SK-N-SH (cell line): Measurements from ENCODE around the gene PDE10A.

Source experiments
- CTCF ChIP-seq: fragments of 200-600 bp; sonication (generic); IDR thresholded peaks from 2 replicates; pipeline ENCODE4 v1.6.1; 2017; ENCODE audit warnings: antibody characterized with exemption, mild to moderate bottlenecking, moderate library complexity
- ELF1 ChIP-seq: IDR thresholded peaks from 2 replicates; pipeline ENCODE4 v1.4.0; 2012
- EZH2phosphoT487 ChIP-seq: fragments of 200-600 bp; sonication (generic); IDR thresholded peaks from 2 replicates; pipeline ENCODE4 v1.6.1; 2017; ENCODE audit warnings: low read depth, mixed run types, mild to moderate bottlenecking, antibody characterized with exemption, moderate library complexity, borderline replicate concordance
- FOXM1 ChIP-seq: IDR thresholded peaks from 2 replicates; pipeline ENCODE4 v1.4.0; 2012; ENCODE audit warnings: low read depth, mild to moderate bottlenecking
- JUND ChIP-seq: IDR thresholded peaks from 2 replicates; pipeline ENCODE4 v1.4.0; 2012
- MXI1 ChIP-seq: IDR thresholded peaks from 2 replicates; pipeline ENCODE4 v1.6.1; 2012; ENCODE audit warnings: mild to moderate bottlenecking, low read depth, low read length, improper control_type of control experiment
- NRF1 ChIP-seq: IDR thresholded peaks from 2 replicates; pipeline ENCODE4 v1.6.1; 2012; ENCODE audit warnings: low read depth, mild to moderate bottlenecking, low read length
- PBX3 ChIP-seq: IDR thresholded peaks from 2 replicates; pipeline ENCODE4; 2012
- POLR2AphosphoS5 ChIP-seq: IDR thresholded peaks from 2 replicates; pipeline ENCODE4 v1.6.1; 2012; ENCODE audit warnings: low read depth, low read length
- RAD21 ChIP-seq: IDR thresholded peaks from 2 replicates; pipeline ENCODE4 v1.6.1; 2012; ENCODE audit warnings: mild to moderate bottlenecking, low read length
- RCOR1 ChIP-seq: fragments of 150-350 bp; IDR thresholded peaks from 2 replicates; pipeline ENCODE4 v1.6.1; 2017; ENCODE audit warnings: antibody characterized with exemption, low read length
- SIN3A ChIP-seq: IDR thresholded peaks from 2 replicates; pipeline ENCODE4 v1.6.1; 2012; ENCODE audit warnings: low read depth, mild to moderate bottlenecking, low read length, moderate library complexity, borderline replicate concordance
- TCF12 ChIP-seq: IDR thresholded peaks from 2 replicates; pipeline ENCODE4 v1.4.0; 2012
- ZBTB33 ChIP-seq: IDR thresholded peaks from 2 replicates; pipeline ENCODE4 v1.4.0; 2012; ENCODE audit warnings: low read depth, borderline replicate concordance

- no peak for TF ChIP-seq PBX3
- TF ChIP-seq SIN3A: no peak
- TF ChIP-seq NRF1: no peak
- TF ChIP-seq CTCF: no peak
- TF ChIP-seq RCOR1: no peak
- no peak for TF ChIP-seq ZBTB33
- no peak for TF ChIP-seq POLR2AphosphoS5
- no peak for TF ChIP-seq FOXM1
- TF ChIP-seq RAD21: no peak
- TF ChIP-seq TCF12: no peak
- no peak for TF ChIP-seq JUND
- TF ChIP-seq ELF1: no peak
- no peak for TF ChIP-seq MXI1
- no peak for TF ChIP-seq EZH2phosphoT487
Observed at GRCh38 chr6:165577556-165577955, 85.5 kb downstream of the PDE10A start.
